IMR-90 (cell line): ENCODE results near the gene CAVIN2.

Experiments
- POLR2A ChIP-seq: IDR thresholded peaks from 2 replicates; pipeline ENCODE4 v1.6.1; 2012; ENCODE audit warnings: mild to moderate bottlenecking, low read depth, low read length
- RAD21 ChIP-seq: IDR thresholded peaks from 2 replicates; pipeline ENCODE4 v1.6.1; 2012; ENCODE audit warnings: low read length, improper control_type of control experiment
- SMC3 ChIP-seq: fragments of 150-350 bp; IDR thresholded peaks from 2 replicates; pipeline ENCODE4 v1.6.1; 2016; ENCODE audit warnings: low read depth, mild to moderate bottlenecking, antibody characterized with exemption, low read length, moderate library complexity

DNA sequence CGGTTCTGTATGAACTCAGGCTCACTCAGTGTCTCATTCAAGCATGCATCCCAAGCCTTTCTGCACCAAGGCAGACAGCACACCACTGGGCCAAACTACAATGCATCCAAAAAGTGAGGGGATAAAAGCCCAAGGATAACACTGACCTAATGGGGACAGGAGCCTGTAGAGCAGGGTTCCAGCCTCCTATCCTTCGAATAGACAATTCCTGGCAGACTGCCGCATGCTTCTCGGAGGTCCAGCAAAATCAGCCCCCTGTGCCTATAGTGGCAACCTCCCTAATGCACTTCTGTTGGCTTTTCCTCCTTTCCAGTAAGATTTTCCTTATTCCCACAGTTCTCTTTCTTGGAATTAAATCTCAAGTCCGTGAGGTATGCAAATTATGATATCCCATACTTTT is 44.8 kb upstream of the CAVIN2 start:
- no peak for TF ChIP-seq SMC3
- no peak for TF ChIP-seq RAD21
- TF ChIP-seq POLR2A, result no peak
